MV-4-11 (cell line): ENCODE results near the gene SMAD2.

Experiments
- DNase-seq: peaks from one replicate; lab custom pipeline; 2025; lab: John Stamatoyannopoulos, UW

The SMAD2 gene

GRCh38 chr18:47930199-47930930, at the start of gene SMAD2:
TSS of gene SMAD2 (minus strand) at chr18:47930659. CDS start at chr18:47896756, 33,903 bp downstream.
- DNase-seq = peak; percentile 62

DNA sequence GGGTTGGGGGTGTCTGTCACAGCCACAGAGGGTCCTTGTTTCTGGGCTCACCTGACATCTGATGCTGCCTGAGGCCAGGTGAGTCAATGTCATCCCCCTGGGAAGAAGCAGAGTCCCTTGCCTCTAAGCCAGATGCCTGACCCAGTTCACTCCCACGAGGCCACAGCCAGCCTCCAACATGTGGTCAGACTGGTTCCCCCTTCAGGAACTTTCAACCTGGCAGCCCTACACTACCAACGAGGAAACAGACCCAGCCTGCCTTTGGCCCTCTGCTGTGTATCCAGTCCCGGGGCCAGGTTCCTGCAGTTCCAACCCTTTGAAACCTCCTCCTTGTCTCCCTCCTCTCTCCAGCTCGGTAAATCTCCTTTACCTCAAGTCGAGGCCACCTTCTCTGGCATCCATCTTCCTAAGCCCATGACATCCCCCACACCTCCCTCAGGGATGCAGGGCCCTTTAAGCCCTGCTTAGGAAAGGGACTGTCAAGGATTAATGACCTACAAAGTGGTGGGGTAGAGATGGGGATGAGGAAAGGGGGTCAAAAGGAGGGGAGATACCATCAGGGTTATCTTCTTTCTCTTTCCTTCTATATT, 49.2 kb upstream of the SMAD2 start:
- DNase-seq = peak; percentile 30

GRCh38 chr18:47978603-47979002, 48.1 kb upstream of the SMAD2 start:
- no peak for DNase-seq

GRCh38 chr18:47978141-47978540, 47.7 kb upstream of the SMAD2 start:
- no peak for DNase-seq

DNA sequence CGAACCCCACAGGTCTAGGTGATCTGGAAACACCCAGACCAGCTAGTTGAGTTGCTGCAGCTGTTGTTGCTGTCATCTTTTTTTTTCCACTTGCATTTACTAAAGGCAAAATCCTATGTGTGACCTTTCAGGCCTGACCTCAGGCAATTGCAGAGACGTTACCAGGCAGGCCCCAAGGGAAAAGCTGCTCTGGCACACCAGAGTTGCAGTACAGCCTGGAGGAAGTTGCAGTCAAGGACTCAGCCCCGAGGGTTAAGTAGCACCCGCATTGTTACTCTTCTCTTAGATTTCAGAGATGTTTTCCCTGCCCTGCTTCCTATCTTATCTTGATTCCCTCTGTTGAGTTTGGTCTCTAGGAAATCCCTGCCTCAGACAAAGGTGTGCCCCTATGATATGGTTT, 45.2 kb upstream of the SMAD2 start:
- DNase-seq = peak; percentile 76

GRCh38 chr18:47975105-47975504, 44.6 kb upstream of the SMAD2 start:
- no peak for DNase-seq

- peak; percentile 86 for DNase-seq
Measured at GRCh38 chr18:47970664-47971531, 40.4 kb upstream of the SMAD2 start.

GRCh38 chr18:47969816-47970215, 39.4 kb upstream of the SMAD2 start:
- peak; percentile 68 for DNase-seq

DNA sequence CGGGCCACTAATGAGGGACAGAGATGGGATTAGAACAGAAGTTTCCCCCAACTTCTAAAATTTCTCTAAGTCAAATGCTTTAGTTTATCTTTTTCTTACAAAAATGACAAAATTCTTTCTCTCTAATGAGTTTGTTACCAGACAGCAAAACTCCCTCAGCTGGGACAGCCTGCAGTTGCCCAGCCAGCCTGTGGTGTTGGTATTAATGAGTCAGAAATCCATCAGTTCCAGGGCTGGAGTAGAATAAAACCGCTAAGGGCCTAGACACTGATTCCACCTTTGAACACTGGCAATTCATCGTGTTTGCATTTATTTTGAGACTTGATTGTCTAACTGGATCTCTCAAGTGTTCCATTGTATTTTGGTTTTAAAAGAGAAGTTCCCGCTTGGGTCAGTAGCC, 38.3 kb upstream of the SMAD2 start:
- no peak for DNase-seq

- no peak for DNase-seq
Measured at GRCh38 chr18:47968006-47968676, 37.7 kb upstream of the SMAD2 start.

GRCh38 chr18:47964053-47964452, 33.6 kb upstream of the SMAD2 start:
- no peak for DNase-seq

- peak; percentile 9 for DNase-seq
Measured at GRCh38 chr18:47961003-47961402, 30.5 kb upstream of the SMAD2 start.

DNA sequence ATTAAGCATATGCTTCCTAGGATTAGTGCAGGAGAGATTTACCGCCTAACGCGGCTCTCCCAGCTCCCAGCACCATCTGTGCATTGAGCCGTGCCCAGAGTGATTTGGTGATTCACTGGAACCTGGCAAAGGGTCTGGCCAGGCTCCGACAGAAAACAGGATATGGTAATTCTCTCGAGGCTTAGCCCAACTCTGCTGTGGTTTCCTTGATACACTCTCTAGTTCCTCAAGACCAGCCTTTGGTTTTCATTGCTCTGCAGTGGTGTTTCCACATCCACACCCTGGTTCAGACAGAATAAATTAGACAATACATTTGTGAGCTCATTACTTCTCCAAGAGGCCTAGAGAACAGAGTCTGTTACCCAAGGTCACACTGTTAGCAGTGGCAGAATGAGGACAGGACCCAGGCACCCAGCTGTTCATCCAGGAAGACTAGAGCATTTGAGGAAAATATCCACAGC, 23.0 kb upstream of the SMAD2 start:
- peak; percentile 100 for DNase-seq

DNA sequence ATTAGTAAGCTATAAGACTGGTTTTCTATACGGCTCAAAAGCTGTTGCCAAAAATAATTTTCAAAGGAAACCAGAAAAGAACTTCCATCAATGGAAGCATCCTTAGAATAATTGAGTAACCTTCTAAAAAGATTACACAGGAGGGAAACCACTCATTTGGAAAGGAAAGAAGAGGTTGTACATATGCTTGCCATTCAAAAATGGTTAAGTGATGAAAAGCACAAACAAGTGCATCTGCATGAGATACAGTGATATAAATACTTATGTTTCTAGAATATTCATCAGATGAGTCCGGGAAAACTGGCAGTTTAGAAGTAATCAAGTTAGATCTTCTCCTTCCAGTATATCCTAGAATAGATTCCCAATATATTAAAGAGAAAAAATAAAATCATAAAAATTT, 20.1 kb upstream of the SMAD2 start:
- no peak for DNase-seq

GRCh38 chr18:47949202-47949601, 18.7 kb upstream of the SMAD2 start:
- DNase-seq = no peak

DNA sequence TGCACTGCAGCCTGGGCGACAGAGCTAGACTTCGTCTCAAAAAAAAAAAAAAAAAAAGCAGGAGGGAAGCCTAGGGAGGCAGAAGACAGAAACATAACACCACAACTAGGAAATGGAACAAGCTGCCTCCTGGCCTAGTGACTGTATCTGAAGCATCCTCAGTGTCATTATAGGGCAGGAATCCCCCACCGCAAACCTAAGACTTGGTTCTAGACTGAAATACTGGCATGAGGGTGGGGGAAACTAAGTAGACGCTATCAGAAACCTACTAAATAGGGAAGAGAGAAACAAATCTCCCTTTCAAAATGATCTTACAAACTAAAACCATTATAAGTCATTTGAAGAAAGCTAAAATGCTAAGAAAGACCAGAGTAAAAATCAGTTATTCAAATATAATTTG, 16.4 kb upstream of the SMAD2 start:
- DNase-seq = no peak

- peak; percentile 65 for DNase-seq
Measured at GRCh38 chr18:47944972-47945852, 14.8 kb upstream of the SMAD2 start.

DNA sequence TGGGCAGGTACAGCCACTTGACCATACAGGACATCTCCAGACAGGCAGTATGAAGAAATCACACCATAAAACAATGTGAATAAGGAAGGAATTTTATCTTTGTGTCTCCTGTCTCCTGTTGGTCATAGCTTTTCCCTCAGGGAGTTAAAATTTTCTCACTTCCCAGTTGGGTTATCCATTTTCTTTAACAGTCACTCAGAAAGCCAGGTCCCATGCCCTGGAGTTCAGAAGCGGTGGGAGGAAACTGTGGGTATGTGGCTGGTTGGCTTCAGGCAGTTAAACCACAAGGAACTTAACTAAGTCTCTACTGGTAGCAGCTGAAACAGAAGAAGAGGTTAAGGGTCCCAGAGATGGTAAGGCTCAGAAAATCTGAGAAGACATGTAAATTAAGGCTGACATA, 6.5 kb upstream of the SMAD2 start:
- peak; percentile 94 for DNase-seq

DNA sequence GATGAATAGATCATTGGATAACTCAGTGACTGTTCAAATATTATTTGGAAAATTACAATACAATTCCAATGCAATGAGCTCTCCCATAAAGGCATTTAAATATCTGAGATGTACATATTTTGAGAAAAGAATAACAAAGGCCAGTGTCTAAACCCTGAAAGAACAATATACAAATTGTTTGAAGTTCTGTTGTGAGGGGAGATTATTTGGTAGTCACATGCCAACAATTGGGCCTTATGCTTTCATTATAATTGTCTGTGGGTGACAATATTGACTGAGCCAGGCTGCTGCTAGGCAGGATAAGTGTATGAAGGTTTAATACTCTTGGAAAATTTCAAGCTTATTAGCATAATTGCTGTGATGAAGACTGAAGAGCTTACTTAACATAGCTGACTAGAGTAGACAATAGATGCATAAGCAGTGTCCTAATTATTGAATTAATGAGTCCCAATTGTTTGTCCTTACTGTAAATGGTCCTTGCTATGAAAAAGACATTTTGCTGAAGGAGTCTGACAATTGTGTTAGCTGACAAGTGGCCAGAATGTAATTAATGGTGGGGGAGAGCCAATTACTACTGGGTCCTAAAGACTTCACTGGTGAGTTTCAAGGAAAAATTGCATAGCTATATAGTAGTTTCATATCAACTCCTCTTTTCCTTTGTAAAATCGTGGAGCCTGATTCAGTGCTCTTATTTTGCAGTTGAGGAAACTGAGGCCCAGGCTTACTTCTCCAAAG, 5.0 kb upstream of the SMAD2 start:
- no peak for DNase-seq

DNA sequence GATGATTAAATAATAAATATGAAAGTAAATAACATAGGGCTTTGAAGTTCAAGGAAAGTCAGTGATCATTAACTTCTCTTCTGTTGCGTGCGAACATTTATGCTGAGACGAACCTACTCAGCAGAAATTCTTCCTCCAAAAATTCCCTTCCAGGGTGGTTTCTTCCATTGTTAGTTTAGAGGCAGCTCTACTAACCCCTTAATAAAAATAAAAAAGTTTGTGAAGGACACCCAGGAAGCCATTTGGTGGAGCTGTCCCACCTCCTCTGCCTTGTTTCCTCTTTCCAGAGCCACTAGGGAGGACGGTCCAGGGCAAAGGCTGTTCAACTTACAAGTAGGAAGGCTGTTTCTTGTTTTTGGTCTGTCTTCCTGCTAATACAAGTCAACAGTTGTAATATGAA, 2.1 kb upstream of the SMAD2 start:
- DNase-seq = peak; percentile 87
